ENCODE data around the gene TECTA.

TECTA gene

DNA sequence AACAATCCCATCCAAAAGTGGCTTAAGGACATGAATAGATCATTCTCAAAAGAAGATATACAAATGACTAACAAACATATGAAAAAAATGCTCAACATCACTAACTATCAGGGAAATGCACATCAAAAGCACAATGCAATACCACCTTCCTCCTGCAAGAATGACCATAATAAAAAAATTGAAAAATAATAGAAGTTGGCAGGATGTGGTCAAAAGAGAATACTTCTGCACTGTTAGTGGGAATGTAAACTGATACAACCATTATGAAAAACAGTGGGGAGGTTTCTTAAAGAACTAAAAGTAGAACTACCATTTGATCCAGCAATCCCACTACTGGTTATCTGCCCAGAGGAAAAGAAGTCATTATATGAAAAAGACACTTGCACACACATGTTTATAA lies 113.8 kb downstream of the TECTA start:
- no peak overlapping the region for H3K4me2 ChIP-seq (ENCODE audit: low read length)
- TF ChIP-seq EZH2phosphoT487 (IDR thresholded peaks at IDR 0.05; ENCODE audit: borderline replicate concordance, low read length) (no peak), CTCF (IDR thresholded peaks at IDR 0.05; ENCODE audit: low read depth, low read length, poor library complexity, severe bottlenecking) (no peak)
- no peak overlapping the region for H3K4me3 ChIP-seq (ENCODE audit: low read length)
- H3F3A ChIP-seq (ENCODE audit: control insufficient read depth, insufficient read depth) = no peaks in the 10 kb centered on the region
- H3K27ac ChIP-seq (ENCODE audit: low read depth, low read length) = no peak overlapping the region
- no peaks in the 10 kb centered on the region for H3K79me2 ChIP-seq (ENCODE audit: control insufficient read depth, low read length)
- H4K20me1 ChIP-seq (ENCODE audit: control insufficient read depth, insufficient read depth, low read depth, low read length) = no peaks in the 10 kb centered on the region
- no peaks in the 10 kb centered on the region for H3K4me1 ChIP-seq (ENCODE audit: control insufficient read depth, low read length)
- no peaks in the 10 kb centered on the region for H3K9me3 ChIP-seq (ENCODE audit: control insufficient read depth, insufficient read depth, low read length)
- peaks cover 19% of the 10 kb centered on the region for H3K27me3 ChIP-seq (ENCODE audit: control insufficient read depth, low read length)
- no peaks in the 10 kb centered on the region for H3K9me2 ChIP-seq (replicated peaks; ENCODE audit: control insufficient read depth, low read length)
- no peaks in the 10 kb centered on the region for H3K36me3 ChIP-seq (ENCODE audit: control insufficient read depth, low read length)

DNA sequence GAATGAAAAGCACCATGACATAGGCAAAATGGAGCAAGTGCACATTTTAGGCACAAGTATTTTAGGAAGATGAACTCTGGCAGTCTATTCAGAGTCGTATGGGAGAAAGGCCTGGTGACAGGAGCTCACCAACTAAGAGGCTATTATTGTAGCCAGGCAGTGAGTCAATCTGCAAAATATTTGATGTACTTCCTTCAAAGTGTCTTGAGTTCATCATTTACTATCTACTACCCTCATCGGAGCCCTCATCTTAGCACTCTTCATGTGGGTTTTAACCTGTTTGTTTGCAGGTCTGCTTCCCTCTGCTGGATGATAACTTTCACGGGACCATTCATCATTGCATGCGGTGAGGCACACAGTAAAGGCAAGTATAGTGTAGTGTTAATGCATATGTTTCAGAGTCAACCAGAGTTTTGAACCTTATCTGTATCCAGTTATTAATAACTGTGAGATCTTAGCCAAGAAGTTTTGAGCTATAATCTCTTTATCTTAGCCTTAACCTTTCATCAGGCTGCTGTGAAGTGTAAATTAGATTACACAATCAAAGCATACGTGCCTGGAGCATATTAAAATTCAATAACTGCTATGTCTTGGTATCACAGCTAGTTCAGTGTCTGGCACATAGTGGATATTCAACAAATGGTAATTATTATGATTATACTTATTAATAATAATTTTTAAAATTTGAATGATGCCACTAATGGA lies 120.6 kb downstream of the TECTA start:
- Histone ChIP-seq H3K4me2 (ENCODE audit: low read length) (no peak overlapping the region), H4K20me1 (ENCODE audit: control insufficient read depth, insufficient read depth, low read depth, low read length) (no peaks in the 10 kb centered on the region), H3K27ac (ENCODE audit: low read depth, low read length) (no peak overlapping the region), H3K79me2 (ENCODE audit: control insufficient read depth, low read length) (no peaks in the 10 kb centered on the region), H3K27me3 (ENCODE audit: control insufficient read depth, low read length) (peaks cover 38% of the 10 kb centered on the region), H3K36me3 (ENCODE audit: control insufficient read depth, low read length) (no peaks in the 10 kb centered on the region), H3F3A (ENCODE audit: control insufficient read depth, insufficient read depth) (no peaks in the 10 kb centered on the region), H3K4me3 (ENCODE audit: low read length) (no peak overlapping the region), H3K9me2 (replicated peaks; ENCODE audit: control insufficient read depth, low read length) (no peaks in the 10 kb centered on the region), H3K4me1 (ENCODE audit: control insufficient read depth, low read length) (no peaks in the 10 kb centered on the region), H3K9me3 (ENCODE audit: control insufficient read depth, insufficient read depth, low read length) (no peaks in the 10 kb centered on the region)
- no peak for TF ChIP-seq CTCF (IDR thresholded peaks at IDR 0.05; ENCODE audit: low read depth, low read length, poor library complexity, severe bottlenecking)
- no peak for TF ChIP-seq EZH2phosphoT487 (IDR thresholded peaks at IDR 0.05; ENCODE audit: borderline replicate concordance, low read length)

- Histone ChIP-seq H3F3A (ENCODE audit: control insufficient read depth, insufficient read depth) (no peaks in the 10 kb centered on the region), H3K36me3 (ENCODE audit: control insufficient read depth, low read length) (no peaks in the 10 kb centered on the region), H3K9me2 (replicated peaks; ENCODE audit: control insufficient read depth, low read length) (no peaks in the 10 kb centered on the region), H3K27me3 (ENCODE audit: control insufficient read depth, low read length) (peaks cover 36% of the 10 kb centered on the region), H3K79me2 (ENCODE audit: control insufficient read depth, low read length) (no peaks in the 10 kb centered on the region), H4K20me1 (ENCODE audit: control insufficient read depth, insufficient read depth, low read depth, low read length) (no peaks in the 10 kb centered on the region), H3K4me3 (ENCODE audit: low read length) (no peak overlapping the region), H3K9me3 (ENCODE audit: control insufficient read depth, insufficient read depth, low read length) (no peaks in the 10 kb centered on the region), H3K4me1 (ENCODE audit: control insufficient read depth, low read length) (no peaks in the 10 kb centered on the region), H3K4me2 (ENCODE audit: low read length) (no peak overlapping the region), H3K27ac (ENCODE audit: low read depth, low read length) (no peak overlapping the region)
- TF ChIP-seq CTCF (IDR thresholded peaks at IDR 0.05; ENCODE audit: low read depth, low read length, poor library complexity, severe bottlenecking) = no peak
- no peak for TF ChIP-seq EZH2phosphoT487 (IDR thresholded peaks at IDR 0.05; ENCODE audit: borderline replicate concordance, low read length)
Measured at GRCh38 chr11:121223161-121223560, 122.1 kb downstream of the TECTA start.

All from DOHH2 (cell line).